SU-DHL-6 (cell line): ENCODE measurements around the gene SLC38A8.

Experiments
- H2AFZ ChIP-seq: fragments of 200-600 bp; sonication (generic); 2 replicates; pipeline ENCODE4 v1.6.1; 2014; ENCODE audit warnings: low read depth, mild to moderate bottlenecking, moderate library complexity, mixed read lengths, antibody characterized with exemption, low read length; ENCODE audit not compliant: severe bottlenecking
- H3F3A ChIP-seq: fragments of 200-600 bp; shearing (Covaris generic); 2 replicates; pipeline ENCODE4 v1.6.0; 2016; ENCODE audit warnings: antibody characterized with exemption, mild to moderate bottlenecking; ENCODE audit not compliant: insufficient read depth
- H3K27ac ChIP-seq: fragments of 200-600 bp; sonication (generic); 2 replicates; pipeline ENCODE4 v1.5.1; 2016; ENCODE audit warnings: low read depth, mild to moderate bottlenecking, low read length, moderate library complexity, mixed read lengths
- H3K27me3 ChIP-seq: fragments of 200-600 bp; sonication (generic), shearing (Covaris generic); 2 replicates; pipeline ENCODE4 v1.6.0; 2014; ENCODE audit warnings: mild to moderate bottlenecking, low read length
- H3K36me3 ChIP-seq: fragments of 200-600 bp; sonication (generic); 2 replicates; pipeline ENCODE4 v1.6.1; 2014; ENCODE audit warnings: mild to moderate bottlenecking, low read length, mixed read lengths
- H3K4me2 ChIP-seq: fragments of 300-600, 200-600 bp; shearing (Covaris generic), sonication (generic); 2 replicates; pipeline ENCODE4 v1.6.0; 2014; ENCODE audit warnings: low read length, low read depth, mild to moderate bottlenecking; ENCODE audit not compliant: poor library complexity, severe bottlenecking
- H3K4me3 ChIP-seq: fragments of 200-600 bp; sonication (generic); 2 replicates; pipeline ENCODE4 v1.5.1; 2014; ENCODE audit warnings: antibody characterized with exemption, low read length, mild to moderate bottlenecking, mixed read lengths; ENCODE audit not compliant: insufficient read depth, poor library complexity, severe bottlenecking
- H3K79me2 ChIP-seq: fragments of 200-600 bp; sonication (generic); 2 replicates; pipeline ENCODE4 v1.6.1; 2014; ENCODE audit warnings: mild to moderate bottlenecking, low read length, moderate library complexity; ENCODE audit not compliant: insufficient read depth
- H3K9ac ChIP-seq: fragments of 200-600 bp; sonication (generic); 2 replicates; pipeline ENCODE4 v1.7.0; 2014; ENCODE audit warnings: mild to moderate bottlenecking, low read length
- H3K9me2 ChIP-seq: fragments of 200-600 bp; sonication (generic); replicated peaks from 2 replicates; pipeline ENCODE4 v1.6.1; 2014; ENCODE audit warnings: low read length; ENCODE audit not compliant: insufficient read depth
- H3K9me3 ChIP-seq: fragments of 200-600 bp; sonication (generic); 2 replicates; pipeline ENCODE4 v1.6.1; 2014; ENCODE audit warnings: low read length, mixed read lengths; ENCODE audit not compliant: insufficient read depth
- H4K20me1 ChIP-seq: fragments of 200-600 bp; sonication (generic); 2 replicates; pipeline ENCODE4 v1.6.1; 2014; ENCODE audit warnings: low read depth, mild to moderate bottlenecking, antibody characterized with exemption, low read length, moderate library complexity, mixed read lengths
- CTCF ChIP-seq: fragments of 200-600 bp; sonication (generic); IDR thresholded peaks from one replicate; pipeline ENCODE4 v1.5.1; 2017; ENCODE audit warnings: antibody characterized with exemption, mild to moderate bottlenecking, low read length, moderate library complexity; ENCODE audit not compliant: insufficient read depth, poor library complexity, severe bottlenecking
- EZH2phosphoT487 ChIP-seq: fragments of 200-600 bp; sonication (generic), shearing (Covaris generic); conservative IDR thresholded peaks from 2 replicates; pipeline ENCODE4 v1.6.1; 2018; ENCODE audit warnings: mild to moderate bottlenecking, antibody characterized with exemption, low read length, moderate library complexity, mixed read lengths

Gene SLC38A8

GRCh38 chr16:84022644-84023043 is 20.0 kb downstream of the SLC38A8 start:
- Histone ChIP-seq H3K36me3 (no peaks in the 10 kb centered on the region), H3K4me3 (no peak overlapping the region), H2AFZ (no peak overlapping the region), H3K27me3 (no peaks in the 10 kb centered on the region), H4K20me1 (no peaks in the 10 kb centered on the region), H3K79me2 (no peaks in the 10 kb centered on the region), H3K4me2 (no peak overlapping the region), H3K9me2 (no peaks in the 10 kb centered on the region), H3F3A (no peaks in the 10 kb centered on the region), H3K9ac (no peak overlapping the region), H3K27ac (no peak overlapping the region), H3K9me3 (no peaks in the 10 kb centered on the region)
- TF ChIP-seq CTCF: no peak
- TF ChIP-seq EZH2phosphoT487: no peak

GRCh38 chr16:84021488-84021887 is 21.1 kb downstream of the SLC38A8 start:
- TF ChIP-seq EZH2phosphoT487: no peak
- TF ChIP-seq CTCF: no peak
- 0 out of 2 replicates have a peak, but pooled peaks cover under 1% of the 10 kb centered on the region for H3K9me3 ChIP-seq
- no peaks in the 10 kb centered on the region for H3K9me2 ChIP-seq
- no peaks in the 10 kb centered on the region for H3K27me3 ChIP-seq
- no peaks in the 10 kb centered on the region for H3F3A ChIP-seq
- no peak overlapping the region for H2AFZ ChIP-seq
- no peaks in the 10 kb centered on the region for H3K36me3 ChIP-seq
- H3K9ac ChIP-seq: no peak overlapping the region
- H3K79me2 ChIP-seq: no peaks in the 10 kb centered on the region
- H4K20me1 ChIP-seq: no peaks in the 10 kb centered on the region
- no peak overlapping the region for H3K4me3 ChIP-seq
- H3K4me2 ChIP-seq: no peak overlapping the region
- H3K27ac ChIP-seq: no peak overlapping the region

GRCh38 chr16:84020353-84020752 is 22.2 kb downstream of the SLC38A8 start:
- no peaks in the 10 kb centered on the region for H4K20me1 ChIP-seq

More at GRCh38 chr16:84020353-84020752, 22.2 kb downstream of the SLC38A8 start:
- Histone ChIP-seq H3K4me2 (no peak overlapping the region), H3K27ac (no peak overlapping the region), H3K9ac (no peak overlapping the region), H2AFZ (no peak overlapping the region), H3F3A (no peaks in the 10 kb centered on the region), H3K9me2 (no peaks in the 10 kb centered on the region), H3K36me3 (no peaks in the 10 kb centered on the region), H3K79me2 (no peaks in the 10 kb centered on the region), H3K27me3 (no peaks in the 10 kb centered on the region), H3K4me3 (no peak overlapping the region), H3K9me3 (0 out of 2 replicates have a peak, but pooled peaks cover 6% of the 10 kb centered on the region)
- TF ChIP-seq EZH2phosphoT487 (no peak), CTCF (no peak)
